Measurements from ENCODE around the gene B3GAT3. TPM values are rescaled to one million over a fixed set of nuclear protein-coding genes. Genes with fewer than 3 reads are reported as not detected.
A peak's percentile ranks its signal among the peaks of the same experiment; 100 is the strongest.

Gene B3GAT3
- total and polyA plus RNA-seq, 10 of the 15 experiments (the other 5 are each of a cell fraction or from before 2014, with no cell fraction given) = 0.31 to 52.7 (median 29.8) TPM

DNA sequence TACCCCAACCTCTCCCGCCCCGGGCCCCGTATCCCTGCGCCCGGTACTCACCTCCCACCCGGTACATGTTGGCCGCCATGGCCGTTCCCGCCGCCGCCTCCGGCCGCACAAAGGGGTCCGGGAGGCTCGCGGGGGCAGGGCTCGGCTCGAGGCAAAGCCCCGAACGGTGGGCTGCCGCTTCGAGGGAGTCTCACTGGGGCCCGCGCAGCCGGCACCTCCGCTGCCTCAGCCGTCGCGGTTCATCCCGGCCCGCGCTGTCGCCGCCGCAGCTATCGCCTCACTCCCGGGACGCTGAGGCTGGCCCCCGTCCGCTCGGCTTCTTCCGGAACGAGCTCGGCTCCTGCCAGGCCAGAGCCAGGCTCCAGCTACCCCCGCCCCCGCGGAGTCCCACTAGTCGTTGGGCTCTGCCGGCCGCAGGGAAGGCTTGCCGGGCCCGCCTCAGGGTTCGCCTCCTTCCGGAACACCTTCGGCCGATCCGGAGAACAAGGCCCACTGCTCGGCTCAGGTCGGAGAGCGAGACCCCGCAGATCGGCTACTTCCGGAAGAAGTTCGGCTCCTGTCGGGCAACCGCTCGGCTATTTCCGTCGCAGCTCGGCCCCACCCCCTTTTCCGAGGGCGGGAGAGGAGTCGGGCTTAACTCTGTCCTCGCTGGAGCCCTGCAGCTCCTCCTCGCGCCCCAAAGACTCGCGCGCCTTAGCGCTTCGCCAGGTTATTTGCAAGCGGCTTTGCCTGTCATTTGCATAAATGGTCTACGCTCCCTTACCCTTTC, 20.2 kb downstream of the B3GAT3 start, which contains the start of gene MTA2 (continued):
- no peak for TF ChIP-seq ZNF592 (IDR thresholded peaks at IDR 0.05)
- TF ChIP-seq SMAD1 (IDR thresholded peaks at IDR 0.05; ENCODE audit: low read depth, partially characterized antibody) = no peak
- no peak for TF ChIP-seq KDM1A (IDR thresholded peaks at IDR 0.05; ENCODE audit: borderline replicate concordance)
- TF ChIP-seq ZBED1 (IDR thresholded peaks at IDR 0.05; ENCODE audit: borderline replicate concordance) = no peak

DNA sequence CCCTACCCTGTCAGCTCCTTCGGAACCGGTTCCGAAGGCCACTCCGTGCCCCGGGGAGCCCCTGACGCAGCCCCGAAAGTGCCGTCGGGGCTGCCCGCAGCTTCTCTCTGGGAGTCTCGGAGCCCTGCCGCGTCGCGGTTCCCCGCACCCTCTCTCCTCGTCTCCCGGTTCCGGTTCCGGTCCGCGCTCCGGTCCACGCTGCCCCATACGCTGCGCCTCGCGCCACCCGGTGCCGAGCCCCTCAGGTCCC, 20.7 kb downstream of the B3GAT3 start:
- Histone ChIP-seq H3K27me3 (replicated peaks in 1 of 2; ENCODE audit: control insufficient read depth in 2 of 2, insufficient read depth in 2 of 2, low read length in 1 of 2) (no peaks in the 10 kb centered on the region), H2AFZ (ENCODE audit: control insufficient read depth, low read depth, low read length) (peak overlapping the region; percentile 13), H3K9ac (ENCODE audit: control insufficient read depth, insufficient read depth, low read length) (peak overlapping the region; percentile 99), H3K4me1 (ENCODE audit: control insufficient read depth, insufficient read depth, low read length) (peaks cover 19% of the 10 kb centered on the region), H3K79me2 (ENCODE audit: control insufficient read depth, insufficient read depth, low read length) (peaks cover 40% of the 10 kb centered on the region), H3K9me3 (replicated peaks; ENCODE audit: control insufficient read depth, insufficient read depth, low read length) (no peaks in the 10 kb centered on the region), H3K4me3 (peak overlapping the region; percentile 91), H3K36me3 (ENCODE audit: control insufficient read depth in 2 of 2, insufficient read depth in 2 of 2, low read length in 1 of 2) (peaks cover 21 to 36% of the 10 kb centered on the region in 2 experiments), H4K20me1 (ENCODE audit: control insufficient read depth, insufficient read depth) (no peaks in the 10 kb centered on the region; the same call in 1 of the 2 replicates), H3K4me2 (ENCODE audit: control insufficient read depth, insufficient read depth) (peak overlapping the region; percentile 99), H3K27ac (ENCODE audit: control insufficient read depth, insufficient read depth) (peak overlapping the region; percentile 97)
- intact Hi-C loops (cut with micrococcal nuclease; ENCODE audit: unreplicated experiment) (loop anchor here (5.0 kb wide), 2 partner anchors 106 to 126 kb away; partner anchors contain the start of genes BSCL2, GNG3, HNRNPUL2 and TTC9C), in situ Hi-C loops (cut with MboI) (no loop called here)
- SMC1A ChIA-PET (ENCODE audit: uncharacterized antibody, unreplicated experiment) = interaction anchor here (0.6 to 3.1 kb wide), 8 partner anchors 9 to 109 kb away, joined by 3 to 30 read pairs (median 4); partner anchors contain the start of genes B3GAT3, C11orf98 and TUT1
- CTCF ChIA-PET = interaction anchor here (1.0 to 2.7 kb wide), 8 partner anchors 9 to 206 kb away, joined by 3 to 27 read pairs (median 4); partner anchors contain the start of genes B3GAT3, EEF1G and TUT1
- ATAC-seq = peak; percentile 18
- RAD21 ChIA-PET (ENCODE audit: unreplicated experiment) = interaction anchor here (0.9 to 3.9 kb wide), 9 partner anchors 9 to 280 kb away, joined by 3 to 36 read pairs (median 4); partner anchors contain the start of genes B3GAT3, C11orf98, CSKMT and GANAB
- DNase-seq (ENCODE audit: low read depth, low spot score) = no peak
- FAIRE-seq = peak; percentile 47
- no TSS peak for BruUV-seq (replicated peaks)
- POLR2A ChIA-PET = interaction anchor here (0.6 to 2.4 kb wide), 20 partner anchors 9 to 1632 kb away, joined by 3 to 30 read pairs (median 6); partner anchors contain the start of genes B3GAT3, C11orf98, CSKMT and EEF1G
- under 1% methylated on average over 18 of the region's 30 CpGs for WGBS (ENCODE audit: insufficient coverage, insufficient replicate concordance, low lambda C conversion rate, missing lambda C conversion rate)
- TF ChIP-seq YBX1 (IDR thresholded peaks at IDR 0.05) = no peak
- TF ChIP-seq, protein P1, sequence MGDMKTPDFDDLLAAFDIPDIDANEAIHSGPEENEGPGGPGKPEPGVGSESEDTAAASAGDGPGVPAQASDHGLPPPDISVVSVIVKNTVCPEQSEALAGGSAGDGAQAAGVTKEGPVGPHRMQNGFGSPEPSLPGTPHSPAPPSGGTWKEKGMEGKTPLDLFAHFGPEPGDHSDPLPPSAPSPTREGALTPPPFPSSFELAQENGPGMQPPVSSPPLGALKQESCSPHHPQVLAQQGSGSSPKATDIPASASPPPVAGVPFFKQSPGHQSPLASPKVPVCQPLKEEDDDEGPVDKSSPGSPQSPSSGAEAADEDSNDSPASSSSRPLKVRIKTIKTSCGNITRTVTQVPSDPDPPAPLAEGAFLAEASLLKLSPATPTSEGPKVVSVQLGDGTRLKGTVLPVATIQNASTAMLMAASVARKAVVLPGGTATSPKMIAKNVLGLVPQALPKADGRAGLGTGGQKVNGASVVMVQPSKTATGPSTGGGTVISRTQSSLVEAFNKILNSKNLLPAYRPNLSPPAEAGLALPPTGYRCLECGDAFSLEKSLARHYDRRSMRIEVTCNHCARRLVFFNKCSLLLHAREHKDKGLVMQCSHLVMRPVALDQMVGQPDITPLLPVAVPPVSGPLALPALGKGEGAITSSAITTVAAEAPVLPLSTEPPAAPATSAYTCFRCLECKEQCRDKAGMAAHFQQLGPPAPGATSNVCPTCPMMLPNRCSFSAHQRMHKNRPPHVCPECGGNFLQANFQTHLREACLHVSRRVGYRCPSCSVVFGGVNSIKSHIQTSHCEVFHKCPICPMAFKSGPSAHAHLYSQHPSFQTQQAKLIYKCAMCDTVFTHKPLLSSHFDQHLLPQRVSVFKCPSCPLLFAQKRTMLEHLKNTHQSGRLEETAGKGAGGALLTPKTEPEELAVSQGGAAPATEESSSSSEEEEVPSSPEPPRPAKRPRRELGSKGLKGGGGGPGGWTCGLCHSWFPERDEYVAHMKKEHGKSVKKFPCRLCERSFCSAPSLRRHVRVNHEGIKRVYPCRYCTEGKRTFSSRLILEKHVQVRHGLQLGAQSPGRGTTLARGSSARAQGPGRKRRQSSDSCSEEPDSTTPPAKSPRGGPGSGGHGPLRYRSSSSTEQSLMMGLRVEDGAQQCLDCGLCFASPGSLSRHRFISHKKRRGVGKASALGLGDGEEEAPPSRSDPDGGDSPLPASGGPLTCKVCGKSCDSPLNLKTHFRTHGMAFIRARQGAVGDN (IDR thresholded peaks at IDR 0.05) = no peak
- peak; percentile 24; the same call in 1 of the 2 replicates for TF ChIP-seq POLR2AphosphoS5 (IDR thresholded peaks at IDR 0.05; ENCODE audit: low read length)
- TF ChIP-seq GABPA (IDR thresholded peaks at IDR 0.05; ENCODE audit: low read depth) = peak; percentile 69; the same call in 1 of the 2 replicates
- TF ChIP-seq SPI1 (IDR thresholded peaks at IDR 0.05; ENCODE audit: borderline replicate concordance, insufficient read depth, low read depth, low read length) = no peak
- no peak for TF ChIP-seq TCF3 (IDR thresholded peaks at IDR 0.05; ENCODE audit: borderline replicate concordance, insufficient read depth, low read depth, low read length)
- 0 out of 2 replicates have a peak, but pooled peaks have one; percentile 6 for TF ChIP-seq CHD2 (IDR thresholded peaks at IDR 0.05; ENCODE audit: borderline replicate concordance, low read depth, low read length)
- no peak for TF ChIP-seq CREB1 (IDR thresholded peaks at IDR 0.05; ENCODE audit: low read depth)
- TF ChIP-seq ZNF207 (IDR thresholded peaks at IDR 0.05; ENCODE audit: borderline replicate concordance) = no peak
- no peak for TF ChIP-seq NFIC (IDR thresholded peaks at IDR 0.05; ENCODE audit: low read depth, low read length)
